ENCODE data around the gene FADS2.

Gene FADS2

GRCh38 chr11:61783717-61784505, 44.2 kb upstream of the FADS2 start:
- no peak overlapping the region for H3K4me2 ChIP-seq (ENCODE audit: low read length)
- H3K36me3 ChIP-seq (ENCODE audit: control insufficient read depth, insufficient read depth, low read length), result no peaks in the 10 kb centered on the region
- H3K9me3 ChIP-seq (ENCODE audit: control insufficient read depth, low read length), result no peaks in the 10 kb centered on the region
- no peak overlapping the region for H3K4me3 ChIP-seq (ENCODE audit: low read depth, low read length)
- H3K79me2 ChIP-seq, result no peaks in the 10 kb centered on the region
- H3K9ac ChIP-seq, result no peak overlapping the region
- TF ChIP-seq, protein P1, sequence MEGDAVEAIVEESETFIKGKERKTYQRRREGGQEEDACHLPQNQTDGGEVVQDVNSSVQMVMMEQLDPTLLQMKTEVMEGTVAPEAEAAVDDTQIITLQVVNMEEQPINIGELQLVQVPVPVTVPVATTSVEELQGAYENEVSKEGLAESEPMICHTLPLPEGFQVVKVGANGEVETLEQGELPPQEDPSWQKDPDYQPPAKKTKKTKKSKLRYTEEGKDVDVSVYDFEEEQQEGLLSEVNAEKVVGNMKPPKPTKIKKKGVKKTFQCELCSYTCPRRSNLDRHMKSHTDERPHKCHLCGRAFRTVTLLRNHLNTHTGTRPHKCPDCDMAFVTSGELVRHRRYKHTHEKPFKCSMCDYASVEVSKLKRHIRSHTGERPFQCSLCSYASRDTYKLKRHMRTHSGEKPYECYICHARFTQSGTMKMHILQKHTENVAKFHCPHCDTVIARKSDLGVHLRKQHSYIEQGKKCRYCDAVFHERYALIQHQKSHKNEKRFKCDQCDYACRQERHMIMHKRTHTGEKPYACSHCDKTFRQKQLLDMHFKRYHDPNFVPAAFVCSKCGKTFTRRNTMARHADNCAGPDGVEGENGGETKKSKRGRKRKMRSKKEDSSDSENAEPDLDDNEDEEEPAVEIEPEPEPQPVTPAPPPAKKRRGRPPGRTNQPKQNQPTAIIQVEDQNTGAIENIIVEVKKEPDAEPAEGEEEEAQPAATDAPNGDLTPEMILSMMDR (IDR thresholded peaks at IDR 0.05), result no peak
- no peaks in the 10 kb centered on the region for H3K4me1 ChIP-seq
- no peak overlapping the region for H3K27ac ChIP-seq
- no peaks in the 10 kb centered on the region for H3K27me3 ChIP-seq (ENCODE audit: control insufficient read depth, insufficient read depth, low read length)
- H2AFZ ChIP-seq, result no peak overlapping the region

DNA sequence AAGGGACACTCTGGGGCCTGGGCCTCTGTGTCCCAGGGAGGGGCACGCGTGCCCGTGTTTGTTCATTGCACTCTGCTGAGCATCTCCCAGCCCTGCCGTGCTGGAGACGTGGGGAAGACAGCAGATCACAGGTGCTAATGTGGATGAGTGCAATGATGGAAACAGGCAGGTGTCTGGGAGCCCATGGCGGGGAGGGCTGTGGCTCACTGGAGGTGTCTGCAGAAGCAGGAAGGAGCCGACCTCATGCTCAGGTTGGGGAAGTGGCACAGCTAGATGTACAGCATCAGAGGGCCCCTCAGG, 43.6 kb upstream of the FADS2 start:
- TF ChIP-seq, protein P1 (IDR thresholded peaks at IDR 0.05), result no peak

GRCh38 chr11:61785837-61786402, 42.2 kb upstream of the FADS2 start:
- Histone ChIP-seq H3K27ac (no peak overlapping the region), H2AFZ (no peak overlapping the region), H3K4me1 (no peaks in the 10 kb centered on the region), H3K27me3 (ENCODE audit: control insufficient read depth, insufficient read depth, low read length) (no peaks in the 10 kb centered on the region), H3K36me3 (ENCODE audit: control insufficient read depth, insufficient read depth, low read length) (no peaks in the 10 kb centered on the region), H3K4me2 (ENCODE audit: low read length) (no peak overlapping the region), H3K79me2 (no peaks in the 10 kb centered on the region), H3K4me3 (ENCODE audit: low read depth, low read length) (no peak overlapping the region), H3K9ac (no peak overlapping the region), H3K9me3 (ENCODE audit: control insufficient read depth, low read length) (no peaks in the 10 kb centered on the region)
- TF ChIP-seq, protein P1 (IDR thresholded peaks at IDR 0.05), result no peak

More for the DNA sequence above, 43.6 kb upstream of the FADS2 start:
- no peaks in the 10 kb centered on the region for H3K4me1 ChIP-seq
- no peak overlapping the region for H2AFZ ChIP-seq
- H3K4me2 ChIP-seq (ENCODE audit: low read length), result no peak overlapping the region
- no peaks in the 10 kb centered on the region for H3K79me2 ChIP-seq
- no peaks in the 10 kb centered on the region for H3K27me3 ChIP-seq (ENCODE audit: control insufficient read depth, insufficient read depth, low read length)
- H3K4me3 ChIP-seq (ENCODE audit: low read depth, low read length), result no peak overlapping the region
- H3K36me3 ChIP-seq (ENCODE audit: control insufficient read depth, insufficient read depth, low read length), result no peaks in the 10 kb centered on the region
- H3K9ac ChIP-seq, result no peak overlapping the region
- H3K27ac ChIP-seq, result no peak overlapping the region
- no peaks in the 10 kb centered on the region for H3K9me3 ChIP-seq (ENCODE audit: control insufficient read depth, low read length)

DNA sequence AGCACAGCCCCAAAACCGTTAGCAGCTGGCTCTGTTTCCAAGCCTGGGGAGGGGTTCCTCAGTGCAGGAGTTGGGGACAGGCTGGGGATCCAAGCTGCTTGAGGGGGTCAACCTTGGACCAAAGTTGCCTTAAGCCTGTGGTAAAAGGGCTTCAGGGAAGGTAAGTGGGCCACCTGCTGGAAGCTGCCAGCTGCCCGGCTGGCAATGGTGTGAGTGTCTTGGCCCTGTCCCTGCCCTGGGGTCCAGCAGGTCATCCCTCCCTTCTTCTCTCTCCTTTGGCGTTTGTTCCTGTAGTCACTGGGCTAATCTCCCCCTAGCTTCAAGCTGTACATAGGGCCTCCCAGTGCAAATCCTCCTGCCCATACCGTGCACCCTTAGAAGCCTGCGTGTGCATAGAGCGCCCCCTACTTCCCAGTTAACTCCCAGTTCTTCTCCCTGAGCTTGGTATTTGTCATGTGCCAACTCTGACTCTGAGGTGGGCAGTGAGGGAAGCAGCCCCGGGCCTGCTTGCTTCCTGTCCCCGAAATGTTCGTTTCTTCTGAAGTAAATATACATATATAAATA, 40.1 kb upstream of the FADS2 start:
- TF ChIP-seq, protein P1 (IDR thresholded peaks at IDR 0.05), result no peak
- no peak overlapping the region for H2AFZ ChIP-seq
- H3K79me2 ChIP-seq, result no peaks in the 10 kb centered on the region
- H3K36me3 ChIP-seq (ENCODE audit: control insufficient read depth, insufficient read depth, low read length), result no peaks in the 10 kb centered on the region
- H3K4me1 ChIP-seq, result no peaks in the 10 kb centered on the region
- no peak overlapping the region for H3K27ac ChIP-seq
- H3K9ac ChIP-seq, result no peak overlapping the region
- no peaks in the 10 kb centered on the region for H3K9me3 ChIP-seq (ENCODE audit: control insufficient read depth, low read length)
- no peak overlapping the region for H3K4me2 ChIP-seq (ENCODE audit: low read length)
- H3K27me3 ChIP-seq (ENCODE audit: control insufficient read depth, insufficient read depth, low read length), result no peaks in the 10 kb centered on the region
- no peak overlapping the region for H3K4me3 ChIP-seq (ENCODE audit: low read depth, low read length)
